ENCODE results near the gene MMGT1. TPM values are rescaled to one million over a fixed set of nuclear protein-coding genes. Genes with fewer than 3 reads are reported as not detected.

The MMGT1 gene
- total and polyA plus RNA-seq, 3 donors from 2014 or later = 8.8 to 11.1 (median 9.8) TPM

- no peak for DNase-seq
- no peaks in the 10 kb centered on the region for H3K4me1 ChIP-seq
- H3K4me3 ChIP-seq = no peak overlapping the region
- 98 to 100% methylated on average over 4 of the region's 4 CpGs for WGBS, 2 donors
- no peak overlapping the region for H3K27ac ChIP-seq
- no peaks in the 10 kb centered on the region for H3K9me3 ChIP-seq
- intact Hi-C loops (cut with DNase I; ENCODE audit: low total_unique reads) = no loop called here
- no peak for TF ChIP-seq CTCF (IDR thresholded peaks at IDR 0.05)
- no peak for TF ChIP-seq POLR2A (IDR thresholded peaks at IDR 0.05)
- no peaks in the 10 kb centered on the region for H3K36me3 ChIP-seq (ENCODE audit: low read depth, missing control alignments)
- H3K27me3 ChIP-seq = no peaks in the 10 kb centered on the region
Observed at GRCh38 chrX:135977611-135978010, 3.8 kb upstream of the MMGT1 start.

- TF ChIP-seq POLR2A (IDR thresholded peaks at IDR 0.05) (no peak), CTCF (IDR thresholded peaks at IDR 0.05) (no peak)
- Histone ChIP-seq H3K27me3 (no peaks in the 10 kb centered on the region), H3K9me3 (no peaks in the 10 kb centered on the region), H3K4me3 (no peak overlapping the region), H3K36me3 (ENCODE audit: low read depth, missing control alignments) (no peaks in the 10 kb centered on the region), H3K4me1 (peaks cover 4% of the 10 kb centered on the region), H3K27ac (no peak overlapping the region)
- intact Hi-C loops (cut with DNase I; ENCODE audit: low total_unique reads) = no loop called here
- DNase-seq = no peak
- WGBS, 2 donors = 75 to 79% methylated on average over 1 of the region's 1 CpG
Observed at GRCh38 chrX:135975421-135975820, 1.6 kb upstream of the MMGT1 start.

- Histone ChIP-seq H3K36me3 (ENCODE audit: low read depth, missing control alignments) (no peaks in the 10 kb centered on the region), H3K9me3 (no peaks in the 10 kb centered on the region), H3K4me1 (peaks cover 4% of the 10 kb centered on the region), H3K4me3 (peak overlapping the region in 1 of 2 donors; percentile 38), H3K27me3 (no peaks in the 10 kb centered on the region), H3K27ac (peak overlapping the region in 1 of 2 donors; percentile 36)
- 5 to 8% methylated on average over 8 to 15 of the region's 32 CpGs for WGBS, 2 donors
- intact Hi-C loops (cut with DNase I; ENCODE audit: low total_unique reads) = no loop called here
- TF ChIP-seq CTCF (IDR thresholded peaks at IDR 0.05) (no peak), POLR2A (IDR thresholded peaks at IDR 0.05) (no peak)
- DNase-seq = peak; percentile 86
Observed at GRCh38 chrX:135974279-135974856, 580 bp upstream of the MMGT1 start.

GRCh38 chrX:135973025-135973547 lies 702 bp downstream of the MMGT1 start:
- intact Hi-C loops (cut with DNase I; ENCODE audit: low total_unique reads) = no loop called here
- TF ChIP-seq POLR2A (IDR thresholded peaks at IDR 0.05) = no peak
- no peak for TF ChIP-seq CTCF (IDR thresholded peaks at IDR 0.05)
- no peaks in the 10 kb centered on the region for H3K27me3 ChIP-seq

GRCh38 chrX:135951291-135951690 lies 22.5 kb downstream of the MMGT1 start:
- intact Hi-C loops (cut with DNase I; ENCODE audit: low total_unique reads) = no loop called here
- TF ChIP-seq CTCF (IDR thresholded peaks at IDR 0.05) (no peak), POLR2A (IDR thresholded peaks at IDR 0.05) (no peak)

More at GRCh38 chrX:135973025-135973547, 702 bp downstream of the MMGT1 start:
- no peaks in the 10 kb centered on the region for H3K9me3 ChIP-seq
- H3K27ac ChIP-seq = peak overlapping the region; percentile 91
- peaks cover 4% of the 10 kb centered on the region for H3K4me1 ChIP-seq
- H3K36me3 ChIP-seq (ENCODE audit: low read depth, missing control alignments) = no peaks in the 10 kb centered on the region
- 0 to 2% methylated on average over 7 to 9 of the region's 10 CpGs for WGBS, 2 donors
- peak overlapping the region; percentile 71 to 80 for H3K4me3 ChIP-seq
- peak; percentile 19 for DNase-seq

More at GRCh38 chrX:135951291-135951690, 22.5 kb downstream of the MMGT1 start:
- DNase-seq = no peak
- H3K36me3 ChIP-seq (ENCODE audit: low read depth, missing control alignments) = no peaks in the 10 kb centered on the region
- no peak overlapping the region for H3K4me3 ChIP-seq
- H3K9me3 ChIP-seq = no peaks in the 10 kb centered on the region
- H3K4me1 ChIP-seq = no peaks in the 10 kb centered on the region
- WGBS, 2 donors = 62 to 86% methylated on average over 3 to 4 of the region's 4 CpGs
- no peak overlapping the region for H3K27ac ChIP-seq
- no peaks in the 10 kb centered on the region for H3K27me3 ChIP-seq
